DMS53 treated with DMSO at 0.1 percent for 48 hours (cell line): Measurements from ENCODE around the gene TDRD12.

ENCODE experiments used
- DNase-seq: peaks from one replicate; lab custom pipeline; 2025; ENCODE audit not compliant: unreplicated experiment; lab: John Stamatoyannopoulos, UW

TDRD12 gene

GRCh38 chr19:32809254-32809653 is 89.7 kb downstream of the TDRD12 start:
- DNase-seq, result peak; percentile 88

DNA sequence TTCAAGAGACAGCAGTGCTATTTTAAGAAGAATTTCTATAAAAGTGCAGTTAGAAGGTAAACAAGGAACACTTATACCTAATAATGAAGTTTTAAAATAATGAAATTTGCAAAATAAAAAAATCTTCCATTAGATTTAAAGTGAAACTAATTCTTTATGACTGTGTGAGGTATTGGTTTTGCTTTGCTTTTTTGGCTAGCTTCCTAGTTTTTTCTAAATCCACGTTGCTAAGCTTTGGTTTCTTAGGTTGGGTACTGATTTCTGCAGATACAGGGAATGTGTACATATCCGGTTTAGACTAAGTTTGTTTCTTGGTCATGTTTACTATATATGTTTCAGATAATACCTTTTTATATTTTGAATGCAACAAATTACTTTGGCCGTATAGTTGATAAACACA is 90.2 kb downstream of the TDRD12 start:
- DNase-seq, result no peak

DNA sequence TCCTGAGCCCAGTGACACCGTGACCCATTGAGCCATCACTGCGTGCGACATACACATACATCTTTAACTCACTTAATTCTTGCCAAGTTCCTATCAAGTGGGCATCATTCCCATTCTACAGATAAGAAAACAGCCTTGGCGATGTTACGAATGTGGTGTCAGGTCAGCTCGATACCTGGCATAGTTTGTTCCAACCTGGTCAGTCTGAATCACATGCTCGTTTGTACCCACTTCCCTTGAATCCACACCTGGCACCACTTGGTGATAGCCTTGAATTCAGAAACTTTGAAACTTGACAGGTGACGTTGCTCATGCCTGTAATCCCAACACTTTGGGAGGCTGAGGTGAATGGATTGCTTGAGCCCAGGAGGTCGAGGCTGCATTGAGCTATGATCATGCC is 90.9 kb downstream of the TDRD12 start:
- no peak for DNase-seq

DNA sequence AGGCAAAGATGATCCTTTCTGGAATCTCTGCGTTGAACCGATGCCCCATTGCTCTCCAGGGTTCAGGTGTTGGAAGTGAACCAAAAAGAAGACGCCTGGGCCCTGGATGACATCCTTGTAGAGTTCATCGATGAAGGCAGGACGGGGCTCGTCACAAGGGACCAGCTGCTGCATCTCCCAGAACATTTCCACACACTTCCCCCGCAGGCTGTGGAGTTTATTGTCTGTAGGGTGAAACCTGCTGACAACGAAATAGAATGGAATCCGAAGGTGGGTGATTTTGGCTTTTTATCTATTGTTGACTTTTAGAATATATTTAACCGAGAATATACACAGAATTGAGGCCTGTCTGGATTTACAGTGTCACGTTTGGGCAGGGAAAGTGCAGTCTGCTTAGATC is 91.6 kb downstream of the TDRD12 start:
- DNase-seq, result no peak

GRCh38 chr19:32812036-32812435 is 92.5 kb downstream of the TDRD12 start:
- DNase-seq, result no peak

DNA sequence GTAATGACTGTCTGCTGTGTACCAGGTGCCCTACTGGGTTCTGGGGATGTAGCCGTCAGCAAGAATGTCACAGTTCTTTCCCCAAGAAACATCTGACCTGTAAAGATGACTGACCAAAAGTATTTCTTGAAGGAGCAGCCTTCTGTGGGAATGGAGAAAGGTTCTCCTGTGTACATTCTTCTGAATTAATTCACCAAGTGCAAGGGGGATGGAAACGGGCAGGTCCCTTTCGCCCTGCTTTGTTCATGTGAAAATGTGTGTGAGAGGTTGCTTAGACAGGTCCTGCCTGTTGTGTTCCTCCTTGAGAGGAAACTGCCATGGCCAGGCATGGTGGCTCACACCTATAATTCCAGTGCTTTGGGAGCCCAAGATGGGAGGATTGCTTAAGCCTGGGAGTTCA is 93.0 kb downstream of the TDRD12 start:
- no peak for DNase-seq

DNA sequence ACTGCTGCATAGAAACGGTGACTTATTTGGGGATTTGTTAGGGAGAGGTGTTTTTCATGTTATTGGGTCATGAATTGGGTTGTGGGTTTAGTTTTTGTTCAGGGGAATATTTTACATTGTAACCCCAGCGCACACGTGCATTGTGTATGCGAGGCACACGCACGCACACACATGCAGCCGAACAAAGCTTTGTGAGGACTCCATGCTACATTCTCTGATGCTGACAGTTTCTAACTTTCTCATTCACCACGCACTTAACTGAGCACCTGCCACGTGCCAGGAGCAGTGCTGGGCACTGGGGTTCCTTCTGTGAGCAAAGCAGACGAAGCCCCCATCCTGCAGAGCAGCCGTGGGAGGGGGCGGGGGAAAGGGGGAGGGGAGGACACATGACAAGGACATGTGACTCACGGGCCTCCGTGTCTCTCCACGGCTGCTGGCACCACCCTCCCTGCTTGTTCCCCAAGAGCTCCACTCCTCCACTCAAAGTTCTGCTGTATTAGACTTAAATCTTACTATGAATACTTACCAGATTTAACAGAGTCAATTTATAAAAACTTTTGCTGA is 94.4 kb downstream of the TDRD12 start:
- DNase-seq, result no peak

DNA sequence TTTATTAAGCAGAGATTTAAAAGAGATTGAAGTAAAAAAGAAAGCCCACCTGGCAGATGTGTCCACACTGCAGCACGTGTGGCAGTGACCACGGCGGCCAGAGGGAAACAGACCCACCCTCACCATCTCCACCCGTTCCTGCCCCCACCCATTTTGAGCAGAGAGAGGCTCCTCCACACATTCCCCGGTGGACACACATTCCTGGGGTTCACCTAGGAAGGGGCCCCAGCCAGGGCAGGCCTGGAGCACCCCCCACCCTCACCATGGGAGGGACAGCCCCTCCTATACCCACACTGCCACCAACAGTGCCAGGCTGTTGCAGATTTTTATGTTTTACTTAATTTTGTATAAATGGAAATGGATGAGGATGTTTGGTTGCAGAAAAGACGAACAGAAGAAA is 95.1 kb downstream of the TDRD12 start:
- no peak for DNase-seq

DNA sequence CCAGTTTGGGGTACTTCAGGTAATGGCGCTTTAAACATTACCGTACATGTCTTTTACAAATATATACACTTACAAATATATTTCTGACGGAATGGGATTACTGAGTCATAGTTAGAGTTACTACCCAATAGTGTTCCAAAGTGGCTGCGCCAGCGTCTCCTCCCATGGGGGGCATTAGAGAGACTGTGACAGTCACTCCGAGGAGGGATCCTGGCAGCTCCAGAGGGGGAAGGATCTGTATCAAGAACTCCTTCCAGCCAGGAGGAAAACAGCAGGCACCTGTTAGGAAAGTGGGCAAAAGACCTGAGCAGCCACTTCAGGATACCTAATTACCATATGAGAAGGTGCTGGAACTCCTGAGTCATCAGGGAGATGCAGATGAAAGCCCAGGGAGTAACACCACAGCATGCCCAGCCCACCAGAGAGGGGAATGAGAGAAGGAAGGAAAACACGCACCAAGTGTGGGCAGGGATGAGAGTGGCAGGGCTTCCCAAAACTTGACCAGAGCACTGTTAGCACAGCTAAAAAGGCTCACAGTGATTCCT is 97.1 kb downstream of the TDRD12 start:
- peak; percentile 86 for DNase-seq

DNA sequence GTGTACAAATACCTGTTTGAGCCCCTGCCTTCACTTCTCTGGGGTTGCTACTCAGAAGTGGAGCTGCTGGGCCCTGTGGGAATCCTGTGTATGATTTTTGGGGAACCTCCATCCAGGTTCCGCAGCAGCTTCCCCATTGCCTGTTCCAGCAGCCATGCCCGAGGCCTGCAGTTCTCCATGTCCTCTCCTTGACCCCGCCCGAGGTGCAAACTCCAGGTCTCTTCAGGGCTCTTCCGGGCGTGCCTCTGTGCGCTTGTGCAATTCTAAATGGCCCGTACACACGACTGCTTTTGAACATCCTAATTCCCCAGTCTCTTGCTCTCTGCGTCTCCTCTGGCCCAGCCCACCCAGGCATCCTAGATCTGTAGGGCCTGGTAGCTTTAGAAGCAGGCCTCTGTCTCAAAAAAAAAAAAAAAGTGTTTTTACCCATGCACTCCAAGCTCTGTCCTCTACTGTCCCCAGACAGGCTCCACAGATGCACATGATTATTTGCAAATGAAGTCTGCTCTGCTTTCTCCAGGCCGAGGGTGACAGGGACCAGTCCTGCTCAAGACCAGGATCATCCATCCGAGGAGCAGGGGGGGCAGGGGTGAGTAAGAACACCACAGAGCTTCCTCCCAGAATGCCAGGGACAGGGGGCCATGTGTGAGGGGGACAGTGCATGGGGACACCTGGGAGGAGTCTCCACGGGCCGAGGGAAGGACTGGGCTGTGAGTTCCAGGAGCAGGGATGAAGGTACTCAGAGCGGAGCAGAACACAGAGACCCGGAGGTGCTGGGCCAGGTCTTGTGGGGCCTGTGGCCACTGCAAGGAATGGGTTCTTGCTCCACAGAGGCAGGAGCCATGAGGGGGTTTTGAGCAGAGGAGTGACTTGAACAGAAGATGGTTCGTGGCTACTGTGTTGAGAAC is 98.3 kb downstream of the TDRD12 start:
- peak; percentile 89 for DNase-seq

GRCh38 chr19:32818536-32818935 is 99.0 kb downstream of the TDRD12 start:
- peak; percentile 13 for DNase-seq

- no peak for DNase-seq
These were observed 100.1 kb downstream of the TDRD12 start for GRCh38 chr19:32819419-32820400.

DNA sequence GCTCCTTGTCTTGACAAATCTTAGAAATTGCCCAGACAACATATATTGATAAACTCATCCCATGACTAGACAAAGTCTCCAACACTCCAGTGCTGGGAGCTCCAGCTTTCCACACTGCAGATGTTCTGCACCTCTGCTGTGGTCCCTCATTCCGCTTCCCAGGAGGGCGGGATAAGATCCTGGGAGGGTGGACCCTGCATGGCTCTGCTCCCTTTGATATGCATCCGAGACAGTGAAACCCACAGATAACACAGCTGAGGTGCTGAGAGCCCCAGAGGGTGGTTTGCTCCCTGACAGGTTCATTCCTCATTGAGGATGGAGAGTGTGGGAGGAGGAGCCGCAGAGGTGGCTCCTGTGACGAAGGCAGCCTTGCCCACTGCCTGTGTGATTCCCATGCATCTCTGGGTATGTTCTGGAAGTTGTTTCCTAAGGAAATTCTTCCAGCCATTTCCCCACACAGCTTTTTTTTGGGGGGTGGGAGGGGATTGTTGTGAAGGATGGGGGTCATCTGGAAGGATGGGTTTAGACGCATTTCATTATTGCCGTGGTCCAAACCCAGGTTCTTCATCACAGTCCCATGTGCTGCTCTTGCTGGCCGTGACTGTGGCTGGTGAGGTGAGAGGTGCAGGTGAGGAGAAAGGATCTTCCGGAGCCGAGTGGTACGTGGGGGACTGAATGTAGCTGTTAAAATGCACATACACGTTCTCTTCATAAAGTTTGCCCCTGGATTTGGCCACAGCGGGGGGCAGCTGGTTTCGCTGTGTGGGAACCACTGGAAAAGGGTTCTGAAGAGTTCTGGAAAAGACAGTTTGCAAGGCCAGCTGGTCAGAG is 103.6 kb downstream of the TDRD12 start:
- no peak for DNase-seq

- DNase-seq, result no peak
These were observed 104.2 kb downstream of the TDRD12 start for GRCh38 chr19:32823747-32824102.

DNA sequence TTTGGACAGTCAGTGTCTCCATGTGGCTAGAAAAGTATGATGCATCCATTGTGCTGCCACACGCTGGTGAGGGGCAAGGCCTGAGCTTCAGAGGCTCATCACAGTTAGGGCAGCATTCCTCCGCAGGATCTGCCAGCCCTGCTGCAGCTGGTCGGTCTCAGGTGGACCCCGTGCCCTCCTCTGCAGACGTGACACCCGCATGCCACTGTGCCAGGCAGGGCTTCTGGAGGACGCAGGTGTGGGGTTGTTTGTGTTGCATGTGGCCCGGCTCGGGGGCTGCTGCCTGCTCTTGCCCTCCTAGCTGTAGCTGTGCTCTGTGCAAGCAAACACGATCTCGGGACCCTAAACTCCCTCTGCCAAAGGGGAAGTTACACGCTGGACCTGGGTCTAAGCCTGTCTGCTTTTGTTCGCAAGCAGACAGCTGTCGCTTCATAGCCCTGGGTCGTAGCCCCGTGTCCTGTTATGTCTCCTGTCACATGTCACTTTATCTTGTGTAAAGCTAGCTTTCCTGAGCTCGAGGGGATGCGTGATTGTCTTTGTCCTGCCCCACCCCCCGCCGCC is 104.7 kb downstream of the TDRD12 start:
- DNase-seq, result peak; percentile 7

GRCh38 chr19:32824916-32825608 is 105.5 kb downstream of the TDRD12 start:
- peak; percentile 13 for DNase-seq

- DNase-seq, result no peak
These were observed 108.6 kb downstream of the TDRD12 start for GRCh38 chr19:32828139-32828538.

DNA sequence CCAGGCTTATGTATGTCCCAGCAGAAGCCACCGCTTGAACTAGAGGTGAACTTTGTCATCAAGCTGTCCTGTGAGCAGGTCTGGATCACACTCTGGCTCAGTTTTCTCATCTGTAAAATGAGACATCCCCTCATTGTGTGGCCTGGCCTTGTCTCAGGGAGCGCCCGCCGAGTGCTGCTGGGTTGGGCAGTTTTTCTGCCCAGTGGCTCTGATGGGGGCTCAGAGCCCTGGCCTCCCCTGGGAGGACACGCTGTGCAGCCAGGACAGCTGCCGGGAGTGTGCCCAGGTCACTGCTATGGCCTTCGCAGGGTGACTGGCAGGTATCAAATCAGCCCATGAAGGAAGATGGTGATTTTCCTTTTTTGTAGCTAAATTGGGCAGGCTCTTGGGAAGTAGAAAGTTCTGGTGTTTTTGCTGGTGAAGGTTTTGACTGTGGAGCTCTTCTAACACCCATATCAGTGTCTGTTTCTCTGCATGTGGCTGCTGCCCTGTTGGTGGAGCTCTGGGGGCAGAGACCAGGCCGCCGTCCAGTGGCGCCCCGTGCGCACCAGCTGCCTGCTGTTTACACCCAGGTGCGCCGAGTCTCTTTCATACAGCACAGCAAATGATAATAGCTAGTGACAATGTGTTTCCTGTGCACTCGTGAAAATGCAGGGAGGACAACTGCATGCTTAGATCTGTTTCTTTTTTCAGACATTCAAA is 109.2 kb downstream of the TDRD12 start:
- DNase-seq, result no peak

DNA sequence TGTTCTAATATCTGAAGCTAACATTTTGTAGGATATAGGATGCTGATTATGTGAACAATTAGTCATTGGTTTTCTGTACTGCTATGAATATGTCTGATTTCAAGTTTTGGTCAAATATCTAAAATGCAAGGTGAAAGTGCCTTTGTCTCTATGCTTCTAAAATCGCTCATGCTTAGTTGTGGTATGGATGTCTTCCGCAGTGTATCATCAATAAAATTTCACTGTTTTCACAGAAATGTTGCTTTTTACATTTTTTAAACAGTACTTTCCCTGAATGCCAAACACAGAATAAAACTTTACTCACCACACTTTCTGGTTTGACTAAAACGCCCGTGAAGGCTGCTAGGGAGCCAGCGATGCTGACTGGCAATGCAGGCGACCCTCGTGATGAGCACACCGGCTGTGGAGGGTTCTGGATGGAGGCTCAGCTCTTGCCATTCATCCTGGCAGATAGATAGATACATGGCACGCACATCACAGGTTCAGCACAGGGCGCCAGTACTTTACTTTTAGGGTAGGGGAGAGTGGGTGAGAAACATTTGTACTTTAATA is 109.9 kb downstream of the TDRD12 start:
- no peak for DNase-seq
